ENCODE data around the gene PRKCB. TPM values are rescaled to one million over a fixed set of nuclear protein-coding genes. Genes with fewer than 3 reads are reported as not detected.

Gene PRKCB
- total and polyA plus RNA-seq, 2 experiments from 2014 or later, result 3.7 to 16.4 TPM

- ATAC-seq (no peak), DNase-seq (ENCODE audit: low spot score) (no peak)
- Mint-ChIP-seq H3K9me3 (no peaks in the 10 kb centered on the region; the same call in 2 of the 3 replicates), H3K27ac (no peak overlapping the region), H3K27me3 (ENCODE audit: insufficient read depth, low read depth, poor library complexity) (peaks cover 6% of the 10 kb centered on the region), H3K36me3 (ENCODE audit: low read depth) (no peaks in the 10 kb centered on the region), H3K4me3 (no peak overlapping the region), H3K4me1 (peaks cover 26% of the 10 kb centered on the region)
- Histone ChIP-seq H3K27me3 (ENCODE audit: insufficient read depth) (no peaks in the 10 kb centered on the region), H3K4me2 (no peak overlapping the region), H4K20me1 (replicated peaks; ENCODE audit: insufficient read depth) (no peaks in the 10 kb centered on the region), H3K27ac (ENCODE audit: low read depth) (no peak overlapping the region), H3K4me1 (ENCODE audit: insufficient read depth) (peaks cover 17% of the 10 kb centered on the region), H3K9me2 (ENCODE audit: insufficient read depth) (peaks cover 6% of the 10 kb centered on the region; the same call in 1 of the 2 replicates), H3K79me2 (replicated peaks; ENCODE audit: insufficient read depth) (no peaks in the 10 kb centered on the region), H3K36me3 (ENCODE audit: insufficient read depth) (no peaks in the 10 kb centered on the region), H3K4me3 (no peak overlapping the region), H2AFZ (no peak overlapping the region), H3F3A (replicated peaks; ENCODE audit: low read depth) (no peaks in the 10 kb centered on the region)
- TF ChIP-seq CTCF (conservative IDR thresholded peaks at IDR 0.05; ENCODE audit: low read depth in 2 of 2) (no peak), ZNF331 (CRISPR knock-in tag; IDR thresholded peaks at IDR 0.05; ENCODE audit: low read depth) (no peak), POLR2AphosphoS5 (IDR thresholded peaks at IDR 0.05; ENCODE audit: low read depth) (no peak), EZH2phosphoT487 (IDR thresholded peaks at IDR 0.05; ENCODE audit: unreplicated experiment) (no peak), JUNB (IDR thresholded peaks at IDR 0.05; ENCODE audit: unreplicated experiment) (no peak), ZNF114 (CRISPR knock-in tag; IDR thresholded peaks at IDR 0.05) (no peak), NANOG (IDR thresholded peaks at IDR 0.05; ENCODE audit: borderline replicate concordance) (no peak), STAT1 (IDR thresholded peaks at IDR 0.05; ENCODE audit: unreplicated experiment) (no peak), EZH2 (IDR thresholded peaks at IDR 0.05; ENCODE audit: low read depth, unreplicated experiment) (no peak), ZNF462 (CRISPR knock-in tag; IDR thresholded peaks at IDR 0.05) (no peak), ETS1 (IDR thresholded peaks at IDR 0.05) (no peak), CREB1 (CRISPR knock-in tag; IDR thresholded peaks at IDR 0.05; ENCODE audit: low read depth) (no peak)
- TF ChIP-seq, protein P1, sequence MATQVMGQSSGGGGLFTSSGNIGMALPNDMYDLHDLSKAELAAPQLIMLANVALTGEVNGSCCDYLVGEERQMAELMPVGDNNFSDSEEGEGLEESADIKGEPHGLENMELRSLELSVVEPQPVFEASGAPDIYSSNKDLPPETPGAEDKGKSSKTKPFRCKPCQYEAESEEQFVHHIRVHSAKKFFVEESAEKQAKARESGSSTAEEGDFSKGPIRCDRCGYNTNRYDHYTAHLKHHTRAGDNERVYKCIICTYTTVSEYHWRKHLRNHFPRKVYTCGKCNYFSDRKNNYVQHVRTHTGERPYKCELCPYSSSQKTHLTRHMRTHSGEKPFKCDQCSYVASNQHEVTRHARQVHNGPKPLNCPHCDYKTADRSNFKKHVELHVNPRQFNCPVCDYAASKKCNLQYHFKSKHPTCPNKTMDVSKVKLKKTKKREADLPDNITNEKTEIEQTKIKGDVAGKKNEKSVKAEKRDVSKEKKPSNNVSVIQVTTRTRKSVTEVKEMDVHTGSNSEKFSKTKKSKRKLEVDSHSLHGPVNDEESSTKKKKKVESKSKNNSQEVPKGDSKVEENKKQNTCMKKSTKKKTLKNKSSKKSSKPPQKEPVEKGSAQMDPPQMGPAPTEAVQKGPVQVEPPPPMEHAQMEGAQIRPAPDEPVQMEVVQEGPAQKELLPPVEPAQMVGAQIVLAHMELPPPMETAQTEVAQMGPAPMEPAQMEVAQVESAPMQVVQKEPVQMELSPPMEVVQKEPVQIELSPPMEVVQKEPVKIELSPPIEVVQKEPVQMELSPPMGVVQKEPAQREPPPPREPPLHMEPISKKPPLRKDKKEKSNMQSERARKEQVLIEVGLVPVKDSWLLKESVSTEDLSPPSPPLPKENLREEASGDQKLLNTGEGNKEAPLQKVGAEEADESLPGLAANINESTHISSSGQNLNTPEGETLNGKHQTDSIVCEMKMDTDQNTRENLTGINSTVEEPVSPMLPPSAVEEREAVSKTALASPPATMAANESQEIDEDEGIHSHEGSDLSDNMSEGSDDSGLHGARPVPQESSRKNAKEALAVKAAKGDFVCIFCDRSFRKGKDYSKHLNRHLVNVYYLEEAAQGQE (IDR thresholded peaks at IDR 0.05; ENCODE audit: unreplicated experiment), result no peak
These were observed 88.3 kb downstream of the PRKCB start for GRCh38 chr16:23924128-23924527.
